ENCODE results near the gene ZNF541.

The ZNF541 gene

DNA sequence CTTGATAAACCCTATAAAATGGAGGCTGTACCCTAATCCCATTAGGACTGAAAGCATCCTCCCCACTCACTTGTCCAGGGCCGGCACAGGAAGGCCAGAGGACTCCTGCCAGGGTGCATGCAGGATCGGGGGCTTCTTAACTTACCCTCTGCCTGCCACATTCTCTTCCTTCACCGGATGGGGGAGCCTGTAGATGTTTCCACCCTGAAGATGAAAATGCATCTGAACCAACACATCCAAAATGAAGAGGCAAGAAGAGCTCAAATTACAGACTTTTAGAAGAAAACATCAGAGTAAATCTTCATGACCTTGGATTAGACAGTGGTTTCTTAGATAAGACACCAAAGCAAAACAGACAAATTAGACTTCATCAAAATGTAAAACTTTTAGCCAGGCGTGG lies 32.2 kb downstream of the ZNF541 start:
- H3K36me3 ChIP-seq (replicated peaks; ENCODE audit: low read depth, low read length): no peaks in the 10 kb centered on the region
- no peak overlapping the region for H3K4me3 ChIP-seq (ENCODE audit: low read length)
- no peak overlapping the region for H3K4me2 ChIP-seq (ENCODE audit: low read length)
- H3K79me2 ChIP-seq (ENCODE audit: low read length): no peaks in the 10 kb centered on the region
- TF ChIP-seq CTCF (IDR thresholded peaks at IDR 0.05; ENCODE audit: low read depth, low read length): peak; percentile 21; the same call in 1 of the 2 replicates
- no peak for TF ChIP-seq EZH2phosphoT487 (IDR thresholded peaks at IDR 0.05; ENCODE audit: low read depth)
- H3K4me1 ChIP-seq (ENCODE audit: low read length): peaks cover 7% of the 10 kb centered on the region; the same call in 1 of the 2 replicates
- H2AFZ ChIP-seq (ENCODE audit: low read depth, low read length): no peak overlapping the region
- 0 out of 2 replicates have a peak, but pooled peaks cover 2% of the 10 kb centered on the region for H3K27me3 ChIP-seq (ENCODE audit: low read depth, low read length)
- H4K20me1 ChIP-seq (ENCODE audit: insufficient read depth, low read length): no peaks in the 10 kb centered on the region
- no peak overlapping the region for H3K27ac ChIP-seq (ENCODE audit: low read length)
- no peaks in the 10 kb centered on the region for H3K9me3 ChIP-seq (ENCODE audit: insufficient read depth, low read length)
- H3K9ac ChIP-seq (ENCODE audit: low read length): no peak overlapping the region

DNA sequence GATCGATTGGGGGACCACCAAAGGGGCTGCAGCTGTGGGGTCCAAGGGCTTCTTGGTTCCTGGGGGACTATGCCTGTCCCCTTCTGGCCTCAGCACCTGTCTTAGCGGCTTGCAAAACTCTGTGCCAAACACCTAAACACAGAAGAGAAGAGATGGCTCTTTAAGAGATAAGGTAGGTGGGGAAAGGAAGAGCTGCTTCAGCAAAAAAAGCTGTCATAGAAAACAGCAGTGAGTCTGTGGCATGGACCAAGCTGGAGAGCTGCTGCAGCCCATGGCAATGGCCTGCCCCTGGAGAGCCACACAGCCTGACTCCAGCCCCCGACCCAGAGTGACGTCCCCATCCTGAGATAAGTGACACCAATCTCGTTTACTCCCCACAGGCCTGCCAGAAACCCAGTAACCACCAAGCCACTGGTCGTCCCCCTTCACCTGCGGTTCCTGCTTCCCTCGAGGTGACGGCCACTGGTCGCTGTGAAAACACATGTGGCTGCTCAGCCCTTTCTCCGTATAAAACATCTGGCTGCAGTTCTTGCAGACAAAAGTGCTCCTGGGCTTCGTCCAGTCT lies 33.1 kb downstream of the ZNF541 start:
- H3K4me2 ChIP-seq (ENCODE audit: low read length): no peak overlapping the region
- H3K79me2 ChIP-seq (ENCODE audit: low read length): no peaks in the 10 kb centered on the region
- no peaks in the 10 kb centered on the region for H3K9me3 ChIP-seq (ENCODE audit: insufficient read depth, low read length)
- H3K27me3 ChIP-seq (ENCODE audit: low read depth, low read length): 0 out of 2 replicates have a peak, but pooled peaks cover 2% of the 10 kb centered on the region
- no peak overlapping the region for H2AFZ ChIP-seq (ENCODE audit: low read depth, low read length)
- TF ChIP-seq CTCF (IDR thresholded peaks at IDR 0.05; ENCODE audit: low read depth, low read length): no peak
- TF ChIP-seq EZH2phosphoT487 (IDR thresholded peaks at IDR 0.05; ENCODE audit: low read depth): no peak
- H3K36me3 ChIP-seq (replicated peaks; ENCODE audit: low read depth, low read length): no peaks in the 10 kb centered on the region
- H3K9ac ChIP-seq (ENCODE audit: low read length): no peak overlapping the region
- no peak overlapping the region for H3K27ac ChIP-seq (ENCODE audit: low read length)
- no peak overlapping the region for H3K4me3 ChIP-seq (ENCODE audit: low read length)
- H3K4me1 ChIP-seq (ENCODE audit: low read length): peaks cover 7% of the 10 kb centered on the region; the same call in 1 of the 2 replicates
- H4K20me1 ChIP-seq (ENCODE audit: insufficient read depth, low read length): no peaks in the 10 kb centered on the region

DNA sequence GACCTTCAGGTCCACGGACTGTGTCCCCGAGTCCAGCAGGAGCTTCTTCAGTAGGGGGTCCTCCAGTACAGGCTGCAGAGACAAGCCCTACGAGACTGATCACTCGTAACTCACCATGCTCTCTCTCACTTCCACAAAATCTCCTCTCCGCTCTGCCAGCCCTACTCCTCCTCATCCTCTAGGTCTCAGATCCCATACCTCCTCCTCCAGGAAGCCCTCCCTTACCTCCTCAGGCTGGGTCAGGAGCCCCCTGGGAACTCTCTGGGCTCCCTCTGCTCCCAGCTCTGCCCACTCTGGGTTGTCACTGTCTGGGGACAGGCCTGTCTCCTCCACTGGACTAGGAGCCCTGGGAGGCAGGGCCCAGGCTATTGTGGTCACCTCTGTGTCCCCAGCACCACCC lies 34.1 kb downstream of the ZNF541 start:
- H2AFZ ChIP-seq (ENCODE audit: low read depth, low read length): no peak overlapping the region
- no peaks in the 10 kb centered on the region for H4K20me1 ChIP-seq (ENCODE audit: insufficient read depth, low read length)
- no peaks in the 10 kb centered on the region for H3K9me3 ChIP-seq (ENCODE audit: insufficient read depth, low read length)
- no peaks in the 10 kb centered on the region for H3K36me3 ChIP-seq (replicated peaks; ENCODE audit: low read depth, low read length)
- H3K4me1 ChIP-seq (ENCODE audit: low read length): peaks cover 7% of the 10 kb centered on the region; the same call in 1 of the 2 replicates
- H3K27me3 ChIP-seq (ENCODE audit: low read depth, low read length): 0 out of 2 replicates have a peak, but pooled peaks cover 2% of the 10 kb centered on the region
- 0 out of 2 replicates have a peak overlapping the region, but pooled peaks have one; percentile 20 for H3K4me2 ChIP-seq (ENCODE audit: low read length)
- TF ChIP-seq EZH2phosphoT487 (IDR thresholded peaks at IDR 0.05; ENCODE audit: low read depth) (no peak), CTCF (IDR thresholded peaks at IDR 0.05; ENCODE audit: low read depth, low read length) (no peak)
- H3K9ac ChIP-seq (ENCODE audit: low read length): no peak overlapping the region
- H3K27ac ChIP-seq (ENCODE audit: low read length): no peak overlapping the region
- H3K79me2 ChIP-seq (ENCODE audit: low read length): no peaks in the 10 kb centered on the region
- no peak overlapping the region for H3K4me3 ChIP-seq (ENCODE audit: low read length)

DNA sequence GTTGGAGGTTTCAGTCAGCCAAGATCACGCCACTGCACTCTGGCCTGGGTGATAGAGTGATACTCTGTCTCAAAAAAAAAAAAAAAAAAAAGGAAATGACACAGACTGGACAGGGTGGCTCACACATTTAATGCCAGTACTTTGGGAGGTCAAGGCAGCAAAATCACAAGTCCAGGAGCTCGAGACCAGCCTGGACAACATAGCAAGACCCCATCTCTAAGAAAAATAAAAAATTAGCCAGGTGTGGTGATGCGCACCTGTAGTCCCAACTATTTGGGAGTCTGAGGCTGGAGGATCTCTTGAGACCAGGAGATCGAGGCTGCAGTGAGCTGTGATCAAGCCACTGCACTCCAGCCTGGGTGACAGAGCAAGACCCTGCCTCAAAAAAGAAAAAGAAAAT lies 35.5 kb downstream of the ZNF541 start:
- H3K4me1 ChIP-seq (ENCODE audit: low read length): peaks cover 7% of the 10 kb centered on the region; the same call in 1 of the 2 replicates
- no peak overlapping the region for H2AFZ ChIP-seq (ENCODE audit: low read depth, low read length)
- H3K79me2 ChIP-seq (ENCODE audit: low read length): no peaks in the 10 kb centered on the region
- H3K27ac ChIP-seq (ENCODE audit: low read length): no peak overlapping the region
- TF ChIP-seq CTCF (IDR thresholded peaks at IDR 0.05; ENCODE audit: low read depth, low read length) (no peak), EZH2phosphoT487 (IDR thresholded peaks at IDR 0.05; ENCODE audit: low read depth) (no peak)
- H4K20me1 ChIP-seq (ENCODE audit: insufficient read depth, low read length): no peaks in the 10 kb centered on the region
- no peak overlapping the region for H3K9ac ChIP-seq (ENCODE audit: low read length)
- no peak overlapping the region for H3K4me3 ChIP-seq (ENCODE audit: low read length)
- H3K36me3 ChIP-seq (replicated peaks; ENCODE audit: low read depth, low read length): no peaks in the 10 kb centered on the region
- H3K4me2 ChIP-seq (ENCODE audit: low read length): no peak overlapping the region
- H3K9me3 ChIP-seq (ENCODE audit: insufficient read depth, low read length): no peaks in the 10 kb centered on the region
- peaks cover 2% of the 10 kb centered on the region; the same call in 1 of the 2 replicates for H3K27me3 ChIP-seq (ENCODE audit: low read depth, low read length)

All from OCI-LY3 (cell line).